Astrocyte (in vitro differentiated cells and primary cell): ENCODE measurements around the gene VWF.

Experiments used
- EZH2 ChIP-seq: IDR thresholded peaks from 2 replicates; pipeline ENCODE4 v1.6.1; 2012; ENCODE audit warnings: mild to moderate bottlenecking, low read length, inconsistent platforms; ENCODE audit not compliant: insufficient read depth
- TF ChIP-seq, protein P1 (sequence below): IDR thresholded peaks from 2 replicates; pipeline ENCODE4 v1.5.1; 2011; ENCODE audit warnings: low read depth, mild to moderate bottlenecking, inconsistent platforms, low read length, moderate library complexity; ENCODE audit not compliant: insufficient read depth

GRCh38 chr12:6165395-6165794, 40.9 kb upstream of the VWF start:
- TF ChIP-seq, protein P1, sequence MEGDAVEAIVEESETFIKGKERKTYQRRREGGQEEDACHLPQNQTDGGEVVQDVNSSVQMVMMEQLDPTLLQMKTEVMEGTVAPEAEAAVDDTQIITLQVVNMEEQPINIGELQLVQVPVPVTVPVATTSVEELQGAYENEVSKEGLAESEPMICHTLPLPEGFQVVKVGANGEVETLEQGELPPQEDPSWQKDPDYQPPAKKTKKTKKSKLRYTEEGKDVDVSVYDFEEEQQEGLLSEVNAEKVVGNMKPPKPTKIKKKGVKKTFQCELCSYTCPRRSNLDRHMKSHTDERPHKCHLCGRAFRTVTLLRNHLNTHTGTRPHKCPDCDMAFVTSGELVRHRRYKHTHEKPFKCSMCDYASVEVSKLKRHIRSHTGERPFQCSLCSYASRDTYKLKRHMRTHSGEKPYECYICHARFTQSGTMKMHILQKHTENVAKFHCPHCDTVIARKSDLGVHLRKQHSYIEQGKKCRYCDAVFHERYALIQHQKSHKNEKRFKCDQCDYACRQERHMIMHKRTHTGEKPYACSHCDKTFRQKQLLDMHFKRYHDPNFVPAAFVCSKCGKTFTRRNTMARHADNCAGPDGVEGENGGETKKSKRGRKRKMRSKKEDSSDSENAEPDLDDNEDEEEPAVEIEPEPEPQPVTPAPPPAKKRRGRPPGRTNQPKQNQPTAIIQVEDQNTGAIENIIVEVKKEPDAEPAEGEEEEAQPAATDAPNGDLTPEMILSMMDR = no peak
- no peak for TF ChIP-seq EZH2
